IPS-15b (cell line): Measurements from ENCODE around the gene DLL1.

ENCODE experiments used
- H3K27me3 ChIP-seq: one replicate; pipeline ENCODE4 v1.6.1; 2013; ENCODE audit warnings: low read length; ENCODE audit not compliant: control insufficient read depth, insufficient read depth
- H3K36me3 ChIP-seq: one replicate; pipeline ENCODE4 v1.6.1; 2013; ENCODE audit warnings: low read length; ENCODE audit not compliant: control insufficient read depth, insufficient read depth
- H3K4me1 ChIP-seq: one replicate; pipeline ENCODE4 v1.6.1; 2013; ENCODE audit warnings: mild to moderate bottlenecking, low read length; ENCODE audit not compliant: control insufficient read depth, insufficient read depth
- H3K4me3 ChIP-seq: one replicate; pipeline ENCODE4 v1.5.1; 2013; ENCODE audit warnings: low read depth, low read length
- H3K9ac ChIP-seq: one replicate; pipeline ENCODE4 v1.6.1; 2013; ENCODE audit warnings: low read depth, mild to moderate bottlenecking, low read length
- H3K9me3 ChIP-seq: one replicate; pipeline ENCODE4 v1.6.1; 2013; ENCODE audit warnings: mild to moderate bottlenecking, low read length; ENCODE audit not compliant: control insufficient read depth, insufficient read depth

Gene DLL1

DNA sequence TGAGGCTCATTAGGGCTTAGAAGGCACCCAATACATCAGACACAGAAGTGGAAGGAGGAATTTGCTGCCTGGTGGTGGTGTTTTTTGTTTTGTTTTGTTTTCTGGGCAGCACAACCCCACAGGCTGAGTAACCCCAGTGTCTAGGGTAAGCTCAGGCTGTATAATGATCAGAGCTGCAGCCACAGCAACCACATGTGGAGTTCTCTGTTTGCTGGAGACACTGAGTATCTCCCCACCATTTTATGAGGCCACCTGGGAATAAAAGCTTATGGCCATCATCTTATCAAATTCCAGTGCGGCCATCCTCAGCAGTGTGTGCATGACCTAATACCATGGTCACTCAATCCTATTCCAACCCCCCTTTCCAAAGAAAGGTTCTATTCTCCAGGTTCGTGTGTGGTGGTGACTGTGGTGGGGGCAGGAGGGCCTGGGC, 3.4 kb upstream of the DLL1 start:
- H3K9ac ChIP-seq = no peak overlapping the region
- peaks cover 49% of the 10 kb centered on the region for H3K27me3 ChIP-seq
- peaks cover 28% of the 10 kb centered on the region for H3K4me1 ChIP-seq
- H3K4me3 ChIP-seq = peak overlapping the region; percentile 48
- no peaks in the 10 kb centered on the region for H3K36me3 ChIP-seq
- H3K9me3 ChIP-seq = no peaks in the 10 kb centered on the region

GRCh38 chr6:170293341-170294231, 2.7 kb upstream of the DLL1 start:
- Histone ChIP-seq H3K9ac (no peak overlapping the region), H3K9me3 (no peaks in the 10 kb centered on the region), H3K4me1 (peaks cover 24% of the 10 kb centered on the region), H3K4me3 (peak overlapping the region; percentile 48), H3K36me3 (no peaks in the 10 kb centered on the region), H3K27me3 (peaks cover 49% of the 10 kb centered on the region)

GRCh38 chr6:170292407-170293158, 1.7 kb upstream of the DLL1 start:
- peak overlapping the region; percentile 56 for H3K4me3 ChIP-seq

GRCh38 chr6:170292111-170292406, 1.2 kb upstream of the DLL1 start:
- Histone ChIP-seq H3K4me3 (peak overlapping the region; percentile 56), H3K9me3 (no peaks in the 10 kb centered on the region), H3K27me3 (peaks cover 63% of the 10 kb centered on the region), H3K4me1 (peaks cover 16% of the 10 kb centered on the region), H3K36me3 (no peaks in the 10 kb centered on the region), H3K9ac (no peak overlapping the region)

More at GRCh38 chr6:170292407-170293158, 1.7 kb upstream of the DLL1 start:
- Histone ChIP-seq H3K9me3 (no peaks in the 10 kb centered on the region), H3K27me3 (peaks cover 58% of the 10 kb centered on the region), H3K36me3 (no peaks in the 10 kb centered on the region), H3K9ac (no peak overlapping the region), H3K4me1 (peaks cover 16% of the 10 kb centered on the region)

DNA sequence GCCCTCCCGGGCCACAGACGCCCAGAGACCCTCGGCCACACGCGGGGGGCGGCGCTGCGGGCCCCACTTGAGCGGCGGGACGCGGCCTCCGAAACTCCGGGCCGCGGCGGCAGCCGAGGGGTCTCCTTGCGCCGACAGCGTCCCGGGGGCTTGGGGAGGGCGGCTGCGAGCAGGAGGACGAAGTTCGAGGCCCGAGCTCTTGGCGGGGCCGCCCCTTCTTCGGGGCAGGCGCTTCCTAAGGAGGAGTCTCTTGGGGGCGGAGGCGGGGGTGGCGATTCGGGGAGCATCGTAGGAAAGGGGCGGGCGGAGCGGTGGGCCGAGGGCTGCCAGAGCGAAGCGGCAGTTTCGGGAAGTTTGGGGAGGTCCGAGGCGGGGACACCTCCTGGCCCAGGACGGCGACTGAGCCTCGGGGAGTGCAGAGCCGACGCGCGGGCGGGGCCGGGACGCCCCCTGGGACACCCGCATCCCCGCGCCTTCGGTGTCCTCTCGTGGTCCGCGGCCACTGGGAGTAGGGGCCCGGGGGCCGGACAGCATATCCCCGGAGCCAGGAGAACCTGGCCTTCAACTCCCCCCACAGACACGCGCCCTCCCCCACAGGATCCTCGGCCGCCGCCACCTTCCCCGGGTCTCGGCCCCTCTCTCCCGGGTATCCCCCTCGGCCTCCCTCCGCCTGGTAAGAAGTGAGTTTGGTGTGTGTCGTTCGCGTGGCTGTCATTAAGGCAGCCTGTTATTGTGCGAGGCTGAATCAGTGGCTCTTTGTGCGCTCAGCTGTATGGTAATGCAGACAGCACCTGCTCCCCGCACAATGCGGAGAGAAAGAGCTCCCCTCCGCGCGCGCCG, 613 bp upstream of the DLL1 start:
- H3K27me3 ChIP-seq = peaks cover 67% of the 10 kb centered on the region
- H3K9me3 ChIP-seq = no peaks in the 10 kb centered on the region
- H3K36me3 ChIP-seq = no peaks in the 10 kb centered on the region
- H3K9ac ChIP-seq = no peak overlapping the region
- peak overlapping the region; percentile 56 for H3K4me3 ChIP-seq
- peaks cover 19% of the 10 kb centered on the region for H3K4me1 ChIP-seq

DNA sequence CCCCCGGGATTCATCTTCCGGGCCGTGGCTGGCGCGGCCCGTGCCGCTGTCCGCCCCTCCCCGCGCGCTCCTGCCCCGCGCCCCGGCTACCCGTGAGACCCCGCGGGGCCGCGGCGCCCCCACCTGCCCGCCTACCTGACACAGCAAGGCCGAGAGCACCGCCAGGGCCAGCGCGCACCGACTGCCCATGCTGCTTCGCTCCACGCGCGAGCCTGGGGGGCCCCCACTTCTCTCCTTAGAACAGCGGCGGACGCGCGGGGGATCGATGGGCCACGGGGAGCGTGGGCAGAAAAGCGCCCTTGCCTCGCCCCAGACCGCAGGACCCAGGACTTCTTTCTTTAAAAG, 955 bp downstream of the DLL1 start:
- Histone ChIP-seq H3K27me3 (peaks cover 75% of the 10 kb centered on the region), H3K4me1 (peaks cover 22% of the 10 kb centered on the region), H3K9ac (no peak overlapping the region), H3K4me3 (peak overlapping the region; percentile 56), H3K9me3 (no peaks in the 10 kb centered on the region), H3K36me3 (peaks cover 2% of the 10 kb centered on the region)

DNA sequence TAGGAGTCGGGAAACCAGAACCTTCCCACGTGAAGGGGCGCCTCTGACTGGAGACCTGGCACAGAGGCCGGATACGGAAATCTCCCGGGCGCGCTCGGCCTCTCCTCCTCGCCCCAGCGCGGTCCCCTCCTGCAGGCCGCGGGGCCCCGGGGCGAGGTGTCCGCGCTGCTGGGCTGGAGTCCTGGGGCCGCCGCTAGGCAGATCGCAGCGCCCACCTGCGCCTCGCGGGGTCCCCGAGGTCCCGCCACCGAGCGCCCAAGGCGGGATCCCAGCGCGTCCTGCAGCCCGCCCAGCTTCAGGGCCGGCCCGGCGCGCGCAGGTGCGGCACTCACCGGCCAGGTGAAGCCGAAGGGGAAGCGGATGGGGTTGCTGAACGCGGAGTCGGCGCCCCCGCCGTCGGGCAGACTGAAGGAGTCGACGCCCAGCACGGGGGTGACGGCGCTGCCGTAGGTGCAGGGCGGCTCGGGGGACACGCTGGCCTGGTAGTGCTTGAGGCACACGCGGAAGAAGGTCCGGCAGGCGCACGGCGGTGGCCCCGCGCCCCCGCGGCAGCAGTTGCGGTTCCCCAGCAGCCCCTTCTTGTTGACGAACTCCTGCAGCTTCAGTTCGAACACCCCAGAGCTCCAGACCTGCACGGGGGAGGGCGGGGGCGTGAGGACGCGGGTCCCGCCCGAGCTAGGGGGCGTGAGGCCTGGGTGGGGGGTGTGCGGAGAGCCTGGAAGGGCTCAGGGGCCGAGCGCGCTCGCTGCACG, 1.5 kb downstream of the DLL1 start:
- Histone ChIP-seq H3K9me3 (no peaks in the 10 kb centered on the region), H3K27me3 (peaks cover 72% of the 10 kb centered on the region), H3K4me3 (peak overlapping the region; percentile 56), H3K9ac (no peak overlapping the region), H3K4me1 (peaks cover 16% of the 10 kb centered on the region), H3K36me3 (peaks cover 6% of the 10 kb centered on the region)

DNA sequence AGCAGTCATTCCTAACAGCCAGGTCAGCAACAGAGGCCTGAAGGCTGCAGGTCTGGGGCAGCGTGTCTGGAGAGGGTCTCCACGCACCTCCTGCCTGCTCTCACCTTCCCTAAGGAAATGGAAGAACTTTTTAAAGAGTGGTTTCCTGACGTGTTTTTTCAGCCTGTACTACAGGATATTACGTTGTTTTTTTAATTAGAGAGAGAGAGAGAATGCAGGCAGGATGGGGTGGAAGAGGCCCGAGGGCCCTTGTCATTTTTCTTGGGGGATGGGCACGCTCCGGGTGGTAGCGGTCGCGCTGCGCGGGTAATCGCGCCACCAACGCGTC, 2.1 kb downstream of the DLL1 start:
- Histone ChIP-seq H3K27me3 (peaks cover 70% of the 10 kb centered on the region), H3K36me3 (peaks cover 6% of the 10 kb centered on the region), H3K9ac (no peak overlapping the region), H3K9me3 (no peaks in the 10 kb centered on the region), H3K4me3 (peak overlapping the region; percentile 56), H3K4me1 (peaks cover 14% of the 10 kb centered on the region)

- Histone ChIP-seq H3K4me1 (peaks cover 10% of the 10 kb centered on the region), H3K9ac (no peak overlapping the region), H3K27me3 (peaks cover 64% of the 10 kb centered on the region), H3K36me3 (peaks cover 6% of the 10 kb centered on the region), H3K9me3 (no peaks in the 10 kb centered on the region), H3K4me3 (peak overlapping the region; percentile 56)
These were observed 2.7 kb downstream of the DLL1 start for GRCh38 chr6:170288091-170288631.

- H3K27me3 ChIP-seq = peaks cover 57% of the 10 kb centered on the region
- H3K9ac ChIP-seq = no peak overlapping the region
- peaks cover 9% of the 10 kb centered on the region for H3K4me1 ChIP-seq
- H3K4me3 ChIP-seq = peak overlapping the region; percentile 56
- H3K36me3 ChIP-seq = peaks cover 6% of the 10 kb centered on the region
- H3K9me3 ChIP-seq = no peaks in the 10 kb centered on the region
These were observed 3.5 kb downstream of the DLL1 start for GRCh38 chr6:170287371-170287876.

DNA sequence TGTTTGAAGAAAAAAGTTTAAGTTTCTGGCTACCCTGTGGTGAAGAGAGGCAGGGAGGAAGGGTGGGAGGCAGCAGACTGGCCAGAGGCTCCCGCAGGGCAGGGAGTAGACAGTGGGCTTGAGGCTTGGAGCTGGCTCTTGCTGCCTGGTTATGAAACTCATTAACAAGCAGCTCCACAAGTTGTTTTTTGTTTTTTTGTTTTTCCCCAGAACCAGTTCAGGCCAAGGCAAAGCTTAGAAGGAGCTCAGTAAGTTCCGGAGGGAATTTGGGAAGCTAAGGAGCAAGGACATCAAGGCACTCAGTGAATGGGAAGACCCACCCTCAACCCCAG, 4.0 kb downstream of the DLL1 start:
- H3K9ac ChIP-seq = no peak overlapping the region
- H3K27me3 ChIP-seq = peaks cover 56% of the 10 kb centered on the region
- no peaks in the 10 kb centered on the region for H3K9me3 ChIP-seq
- H3K4me1 ChIP-seq = peaks cover 9% of the 10 kb centered on the region
- H3K4me3 ChIP-seq = no peak overlapping the region
- H3K36me3 ChIP-seq = peaks cover 6% of the 10 kb centered on the region
